Measurements from ENCODE around the gene RSPH9. TPM values are rescaled to one million over a fixed set of nuclear protein-coding genes. Genes with fewer than 3 reads are reported as not detected.

RSPH9 gene
- total RNA-seq, 2 donors from 2014 or later = not detected

DNA sequence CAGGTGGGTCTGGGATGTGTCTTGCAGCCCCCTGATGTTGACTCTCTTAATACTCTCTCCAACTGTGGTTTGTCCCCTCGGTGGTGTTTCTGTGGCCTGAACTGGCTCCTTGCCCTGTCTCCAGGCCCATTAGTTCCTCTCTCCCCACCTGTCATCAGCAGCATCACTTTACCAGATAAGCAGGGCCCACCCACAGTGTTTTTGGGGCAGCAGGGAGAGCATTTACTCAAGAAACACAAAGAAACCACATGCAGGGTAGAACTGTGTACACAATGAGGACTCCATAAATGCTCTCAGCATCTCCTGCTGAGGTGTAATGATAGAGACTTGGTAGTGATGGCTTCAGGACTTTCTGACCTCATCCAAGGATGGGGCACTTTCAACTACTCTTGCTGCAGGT, 62.9 kb downstream of the RSPH9 start:
- TF ChIP-seq, protein P1, sequence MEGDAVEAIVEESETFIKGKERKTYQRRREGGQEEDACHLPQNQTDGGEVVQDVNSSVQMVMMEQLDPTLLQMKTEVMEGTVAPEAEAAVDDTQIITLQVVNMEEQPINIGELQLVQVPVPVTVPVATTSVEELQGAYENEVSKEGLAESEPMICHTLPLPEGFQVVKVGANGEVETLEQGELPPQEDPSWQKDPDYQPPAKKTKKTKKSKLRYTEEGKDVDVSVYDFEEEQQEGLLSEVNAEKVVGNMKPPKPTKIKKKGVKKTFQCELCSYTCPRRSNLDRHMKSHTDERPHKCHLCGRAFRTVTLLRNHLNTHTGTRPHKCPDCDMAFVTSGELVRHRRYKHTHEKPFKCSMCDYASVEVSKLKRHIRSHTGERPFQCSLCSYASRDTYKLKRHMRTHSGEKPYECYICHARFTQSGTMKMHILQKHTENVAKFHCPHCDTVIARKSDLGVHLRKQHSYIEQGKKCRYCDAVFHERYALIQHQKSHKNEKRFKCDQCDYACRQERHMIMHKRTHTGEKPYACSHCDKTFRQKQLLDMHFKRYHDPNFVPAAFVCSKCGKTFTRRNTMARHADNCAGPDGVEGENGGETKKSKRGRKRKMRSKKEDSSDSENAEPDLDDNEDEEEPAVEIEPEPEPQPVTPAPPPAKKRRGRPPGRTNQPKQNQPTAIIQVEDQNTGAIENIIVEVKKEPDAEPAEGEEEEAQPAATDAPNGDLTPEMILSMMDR (IDR thresholded peaks at IDR 0.05) = no peak
- H3K4me3 ChIP-seq = no peak overlapping the region
- H3K9me3 ChIP-seq = no peaks in the 10 kb centered on the region
- peaks cover 7% of the 10 kb centered on the region for H3K4me1 ChIP-seq
- no peaks in the 10 kb centered on the region for H3K36me3 ChIP-seq
- no peak overlapping the region for H3K9ac ChIP-seq (ENCODE audit: low read depth in 2 of 2, low read length in 2 of 2)
- H3K27me3 ChIP-seq = no peaks in the 10 kb centered on the region
- no peak for DNase-seq
- intact Hi-C loops (cut with DNase I) = no loop called here
- no peak overlapping the region for H3K27ac ChIP-seq

DNA sequence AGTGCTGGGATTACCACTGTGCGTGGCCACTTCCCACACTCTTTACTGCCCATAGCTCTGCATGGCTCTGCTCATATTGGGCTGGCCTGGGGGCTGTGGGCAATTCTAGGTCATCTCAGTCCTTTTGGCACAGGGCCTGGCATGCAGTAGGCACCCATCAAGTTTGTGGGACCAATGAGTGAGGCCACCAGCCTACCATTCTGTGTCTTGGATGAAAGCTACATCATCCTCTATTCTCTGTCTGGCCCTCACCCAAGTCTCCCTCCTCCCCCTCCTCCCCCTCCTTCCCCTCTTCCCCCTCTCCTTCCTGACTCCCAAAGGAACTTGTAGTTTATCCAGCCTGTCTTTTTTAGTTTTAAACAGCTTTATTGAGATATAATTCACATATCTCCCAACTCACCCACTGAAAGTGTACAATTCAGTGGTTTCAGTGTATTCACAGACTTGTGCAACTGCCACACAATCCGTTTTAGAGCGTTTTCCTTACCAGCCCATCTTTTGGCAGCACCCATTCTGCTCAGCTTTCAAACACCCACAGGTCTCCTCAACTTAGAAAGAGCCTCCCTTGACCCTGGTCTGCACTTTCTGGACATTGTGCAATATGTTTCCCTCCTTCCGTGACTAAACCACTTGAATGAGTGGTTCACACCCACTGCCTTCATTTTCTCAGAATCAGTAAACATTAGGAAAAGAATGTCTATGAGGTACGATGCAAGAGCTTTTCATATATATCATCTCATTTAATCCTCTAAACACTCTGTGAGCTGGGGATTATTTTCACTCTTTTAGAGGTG, 64.2 kb downstream of the RSPH9 start:
- no peak overlapping the region for H3K27ac ChIP-seq
- H3K4me1 ChIP-seq = no peaks in the 10 kb centered on the region
- no peaks in the 10 kb centered on the region for H3K9me3 ChIP-seq
- no peaks in the 10 kb centered on the region for H3K36me3 ChIP-seq
- no peak overlapping the region for H3K4me3 ChIP-seq
- no peaks in the 10 kb centered on the region for H3K27me3 ChIP-seq
- TF ChIP-seq, protein P1 (IDR thresholded peaks at IDR 0.05) = no peak
- no peak for DNase-seq
- no peak overlapping the region for H3K9ac ChIP-seq (ENCODE audit: low read depth in 2 of 2, low read length in 2 of 2)
- intact Hi-C loops (cut with DNase I) = no loop called here

DNA sequence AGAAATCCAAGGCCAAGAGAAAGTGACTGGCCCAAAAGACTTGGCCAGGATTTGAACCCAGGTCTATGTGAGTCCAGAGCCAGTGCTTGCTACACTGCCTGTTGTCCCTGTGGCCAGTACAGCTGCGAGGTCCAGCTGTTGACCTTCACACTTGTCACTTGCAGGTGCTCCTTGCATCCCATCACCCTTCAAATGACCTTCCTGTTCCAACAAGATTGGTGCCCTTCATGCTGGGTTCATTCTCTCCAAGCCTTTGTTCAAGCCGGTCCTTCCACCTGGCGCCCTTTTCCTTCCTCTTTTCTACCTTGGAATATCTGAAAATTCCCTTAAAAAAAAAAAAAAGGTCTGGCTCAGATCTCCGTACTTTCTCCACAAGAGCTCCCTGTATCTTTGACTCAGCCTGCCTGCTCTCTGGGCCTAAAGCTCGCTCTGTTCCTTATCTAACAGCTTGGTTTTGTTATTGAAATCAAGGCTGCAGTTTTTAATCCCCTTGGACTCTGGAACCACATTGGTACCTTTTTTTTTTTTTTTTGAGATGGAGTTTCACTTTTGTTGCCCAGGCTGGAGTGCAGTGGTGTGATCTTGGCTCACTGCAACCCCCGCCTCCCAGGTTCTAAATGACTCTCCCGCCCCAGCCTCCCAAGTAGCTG, 64.9 kb downstream of the RSPH9 start:
- intact Hi-C loops (cut with DNase I) = no loop called here
- no peak overlapping the region for H3K27ac ChIP-seq
- H3K27me3 ChIP-seq = no peaks in the 10 kb centered on the region
- no peak for DNase-seq
- H3K36me3 ChIP-seq = no peaks in the 10 kb centered on the region
- no peaks in the 10 kb centered on the region for H3K4me1 ChIP-seq
- H3K9ac ChIP-seq (ENCODE audit: low read depth in 2 of 2, low read length in 2 of 2) = no peak overlapping the region
- TF ChIP-seq, protein P1 (IDR thresholded peaks at IDR 0.05) = no peak
- no peak overlapping the region for H3K4me3 ChIP-seq
- no peaks in the 10 kb centered on the region for H3K9me3 ChIP-seq

DNA sequence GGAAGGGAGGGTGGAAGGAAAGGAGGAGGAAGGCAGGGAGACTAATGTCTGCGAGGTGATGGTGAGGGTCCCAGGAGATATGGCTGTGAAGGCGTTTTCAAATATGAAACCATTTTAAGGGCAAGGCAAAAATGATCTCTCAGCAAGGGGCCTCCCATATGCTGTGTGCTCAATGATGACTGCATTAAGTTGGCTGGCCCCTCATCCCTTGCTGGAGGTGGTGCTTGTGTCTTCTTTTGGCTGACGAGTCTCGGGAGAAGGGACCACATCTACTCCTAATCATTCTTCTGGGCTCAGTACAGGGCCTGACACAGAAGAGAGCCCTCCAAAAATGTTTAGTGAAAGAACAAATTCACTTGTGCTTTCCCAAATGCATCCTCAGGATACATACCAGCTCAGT, 65.7 kb downstream of the RSPH9 start:
- intact Hi-C loops (cut with DNase I) = no loop called here
- Histone ChIP-seq H3K9ac (ENCODE audit: low read depth in 2 of 2, low read length in 2 of 2) (no peak overlapping the region), H3K9me3 (no peaks in the 10 kb centered on the region), H3K4me3 (no peak overlapping the region), H3K4me1 (no peaks in the 10 kb centered on the region), H3K36me3 (no peaks in the 10 kb centered on the region), H3K27ac (no peak overlapping the region), H3K27me3 (no peaks in the 10 kb centered on the region)
- TF ChIP-seq, protein P1 (IDR thresholded peaks at IDR 0.05) = no peak
- no peak for DNase-seq

DNA sequence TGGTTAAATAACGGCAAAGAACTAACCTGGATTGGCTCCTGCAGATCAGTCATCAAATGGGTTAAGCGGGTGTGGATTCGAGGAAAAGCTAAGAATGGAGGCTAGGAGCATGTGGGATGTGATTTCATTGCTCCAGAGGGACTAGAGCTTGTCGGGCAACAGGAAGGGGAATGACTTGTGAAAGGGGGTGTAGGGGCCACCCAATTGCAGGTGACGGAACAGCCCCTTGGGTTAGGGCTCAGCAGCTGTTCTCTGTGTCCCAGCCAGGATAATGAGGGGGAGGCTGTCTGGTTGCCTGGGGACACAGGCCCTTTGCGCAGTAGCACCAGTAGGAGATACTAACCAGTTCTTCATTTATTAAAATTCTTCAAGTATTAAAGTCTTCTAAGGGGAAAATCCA, 67.7 kb downstream of the RSPH9 start:
- DNase-seq = no peak
- intact Hi-C loops (cut with DNase I) = no loop called here
- Histone ChIP-seq H3K27ac (no peak overlapping the region), H3K4me3 (no peak overlapping the region), H3K9me3 (no peaks in the 10 kb centered on the region), H3K27me3 (no peaks in the 10 kb centered on the region), H3K9ac (ENCODE audit: low read depth in 2 of 2, low read length in 2 of 2) (no peak overlapping the region), H3K36me3 (no peaks in the 10 kb centered on the region), H3K4me1 (no peaks in the 10 kb centered on the region)
- TF ChIP-seq, protein P1 (IDR thresholded peaks at IDR 0.05) = no peak
